Transverse colon (tissue), 4 donors: ENCODE measurements around the gene IGF2BP2. TPM values are rescaled to one million over a fixed set of nuclear protein-coding genes. Genes with fewer than 3 reads are reported as not detected.

Experiments
- DNase-seq: peaks from one replicate; pipeline ENCODE4 v3.0.0-alpha.2; 2019
- H3K27ac ChIP-seq, 4 donors: fragments of 200-600 bp; sonication (generic); 2 replicates each; pipeline ENCODE4 v1.5.1; 2016 to 2018; ENCODE audit warnings: inconsistent platforms in 4 of 4
- H3K27me3 ChIP-seq: fragments of 200-600 bp; sonication (generic); 2 replicates; pipeline ENCODE4 v1.5.1; 2017; ENCODE audit warnings: inconsistent platforms
- H3K36me3 ChIP-seq, 4 donors: fragments of 200-600 bp; sonication (generic); 2 replicates each; pipeline ENCODE4 v1.5.1; 2017 to 2019; ENCODE audit warnings: inconsistent platforms in 4 of 4
- H3K4me1 ChIP-seq, 4 donors: fragments of 200-600 bp; sonication (generic); 2 replicates each; pipeline ENCODE4 v1.5.1; 2017 to 2020; ENCODE audit warnings: inconsistent platforms in 4 of 4
- H3K4me3 ChIP-seq, 4 donors: fragments of 200-600 bp; sonication (generic); 1 replicate in 1 of 4; 2 replicates in 3 of 4; pipeline versions ENCODE4 v1.5.1 to v1.6.1; 2017 to 2019; ENCODE audit warnings: inconsistent platforms in 4 of 4
- H3K9me3 ChIP-seq, 2 donors: fragments of 200-600 bp; sonication (generic); 2 replicates each; pipeline ENCODE4 v1.5.1; 2017 to 2019; ENCODE audit warnings: inconsistent platforms in 2 of 2
- EP300 ChIP-seq: sonication (generic); formaldehyde crosslinking; IDR thresholded peaks from one replicate; pipeline ENCODE4 v1.6.1; 2017; ENCODE audit warnings: antibody characterized with exemption, low read depth
- POLR2A ChIP-seq: fragments of 450-650 bp; IDR thresholded peaks from one replicate; pipeline ENCODE4 v1.6.1; 2016; ENCODE audit warnings: antibody characterized with exemption, mild to moderate bottlenecking, moderate library complexity
- POLR2AphosphoS5 ChIP-seq, 3 donors: sonication (generic); formaldehyde crosslinking; IDR thresholded peaks; one replicate each; pipeline ENCODE4 v1.6.1; 2016; ENCODE audit warnings: antibody characterized with exemption in 3 of 3
- WGBS, 2 donors: methylation state at CpG; one replicate each; pipeline ENCODE4 v1.1.5; 2018; ENCODE audit warnings: low coverage in 1 of 2; 5-methylcytosine and 5-hydroxymethylcytosine counted together
- in situ Hi-C, 4 donors: fragments of 200-750 bp; cut with MboI; loops; one replicate each; pipeline versions ENCODE4 v1.15.0 to v1.15.1; 2017; ENCODE audit warnings: low sequenced_read_pairs in 3 of 4, low pct_ligation_motif_present in 1 of 4, low pct_unique_long_range_greater_than_20kb in 1 of 4
- intact Hi-C: fragments of 100-400 bp; cut with DNase I; formaldehyde crosslinking; loops from one replicate; pipeline ENCODE4 v1.15.1; 2023; ENCODE audit warnings: low total_unique reads
- small RNA-seq, 4 donors: library from RNA; depleted of rRNA; stranded (forward); fragments of <200 nt; gene quantifications; one replicate each; pipeline ENCODE3, GENCODE V24; 2016
- total RNA-seq, 4 donors: library from RNA; depleted of rRNA; stranded (reverse); fragments of >200 nt; gene quantifications; one replicate each; pipeline ENCODE4 v1.1.0, GENCODE V29; 2016
- TF ChIP-seq, protein P1 (sequence below), 5 experiments: fragments of 200-600 bp in 3 of 5; fragments of 450-650 bp in 2 of 5; sonication (generic) in 3 of 5; IDR thresholded peaks; 1 replicate in 2 of 5; 2 replicates in 3 of 5; pipeline ENCODE4 v1.5.1; 2016 to 2017; ENCODE audit warnings: antibody characterized with exemption in 5 of 5, inconsistent platforms in 3 of 5, mild to moderate bottlenecking in 2 of 5, moderate library complexity in 1 of 5

The IGF2BP2 gene
- total RNA-seq, 4 donors from 2014 or later, result 51.3 to 179 (median 82.9) TPM

DNA sequence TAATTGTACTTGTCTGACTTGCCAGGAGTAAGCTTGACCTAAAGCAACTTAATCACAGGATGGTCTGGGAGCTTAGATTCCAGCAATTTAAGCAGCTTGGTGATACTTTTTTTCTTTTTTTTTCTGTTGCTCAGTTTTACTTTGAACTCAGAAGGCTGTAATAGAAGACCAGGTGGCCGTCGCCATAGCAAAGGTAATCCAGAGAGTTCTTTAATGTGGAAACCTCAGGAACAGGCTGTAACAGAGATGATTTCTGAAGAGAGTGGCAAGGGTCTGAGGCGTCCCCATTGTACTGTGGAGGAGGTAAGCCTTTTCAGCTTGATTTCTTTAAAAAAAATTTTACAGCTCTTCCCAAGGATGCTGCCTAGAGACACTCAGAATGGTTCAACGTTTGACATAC, 218.6 kb downstream of the IGF2BP2 start:
- Histone ChIP-seq H3K36me3 (peaks cover 0 to 74% (median 32%) of the 10 kb centered on the region in 4 donors), H3K4me3 (no peak overlapping the region), H3K9me3 (no peaks in the 10 kb centered on the region), H3K4me1 (no peaks in the 10 kb centered on the region), H3K27ac (no peak overlapping the region), H3K27me3 (no peaks in the 10 kb centered on the region)
- no peak for DNase-seq
- intact Hi-C loops (loop anchor here (10.0 kb wide), 1 partner anchor 1539 kb away; no protein-coding TSS in a partner anchor), in situ Hi-C loops (no loop called here)
- TF ChIP-seq EP300, result no peak
- TF ChIP-seq, protein P1, sequence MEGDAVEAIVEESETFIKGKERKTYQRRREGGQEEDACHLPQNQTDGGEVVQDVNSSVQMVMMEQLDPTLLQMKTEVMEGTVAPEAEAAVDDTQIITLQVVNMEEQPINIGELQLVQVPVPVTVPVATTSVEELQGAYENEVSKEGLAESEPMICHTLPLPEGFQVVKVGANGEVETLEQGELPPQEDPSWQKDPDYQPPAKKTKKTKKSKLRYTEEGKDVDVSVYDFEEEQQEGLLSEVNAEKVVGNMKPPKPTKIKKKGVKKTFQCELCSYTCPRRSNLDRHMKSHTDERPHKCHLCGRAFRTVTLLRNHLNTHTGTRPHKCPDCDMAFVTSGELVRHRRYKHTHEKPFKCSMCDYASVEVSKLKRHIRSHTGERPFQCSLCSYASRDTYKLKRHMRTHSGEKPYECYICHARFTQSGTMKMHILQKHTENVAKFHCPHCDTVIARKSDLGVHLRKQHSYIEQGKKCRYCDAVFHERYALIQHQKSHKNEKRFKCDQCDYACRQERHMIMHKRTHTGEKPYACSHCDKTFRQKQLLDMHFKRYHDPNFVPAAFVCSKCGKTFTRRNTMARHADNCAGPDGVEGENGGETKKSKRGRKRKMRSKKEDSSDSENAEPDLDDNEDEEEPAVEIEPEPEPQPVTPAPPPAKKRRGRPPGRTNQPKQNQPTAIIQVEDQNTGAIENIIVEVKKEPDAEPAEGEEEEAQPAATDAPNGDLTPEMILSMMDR (IDR thresholded peaks at IDR 0.05), result no peak
- no peak for TF ChIP-seq POLR2A
- no peak for TF ChIP-seq POLR2AphosphoS5 (IDR thresholded peaks at IDR 0.05)
- WGBS, 2 donors, result 87 to 94% methylated on average over 3 to 4 of the region's 4 CpGs

DNA sequence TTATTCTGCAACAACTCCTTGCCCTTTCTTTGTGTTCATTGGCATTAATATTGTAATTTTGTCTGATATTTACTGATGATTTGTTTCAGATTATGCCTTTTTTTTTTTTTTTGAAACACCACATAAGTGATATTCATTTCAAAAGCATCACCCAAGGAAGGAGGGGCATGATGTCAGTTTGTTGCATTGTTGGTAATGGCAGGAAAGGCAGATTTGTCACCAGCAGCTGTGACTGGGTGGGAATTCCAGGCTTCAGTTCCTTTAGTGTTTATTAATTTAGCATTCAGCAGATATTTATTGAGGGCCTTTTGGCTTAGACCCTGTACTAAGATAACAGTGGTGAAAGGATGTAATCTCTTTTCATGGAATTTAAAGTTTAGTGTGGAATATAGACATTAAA, 219.3 kb downstream of the IGF2BP2 start:
- H3K36me3 ChIP-seq, result peaks cover 0 to 74% (median 30%) of the 10 kb centered on the region in 4 donors
- no peak overlapping the region for H3K4me3 ChIP-seq
- no peaks in the 10 kb centered on the region for H3K9me3 ChIP-seq
- H3K4me1 ChIP-seq, result no peaks in the 10 kb centered on the region
- no peak overlapping the region for H3K27ac ChIP-seq
- H3K27me3 ChIP-seq, result no peaks in the 10 kb centered on the region
- TF ChIP-seq, protein P1 (IDR thresholded peaks at IDR 0.05), result no peak
- TF ChIP-seq POLR2AphosphoS5 (IDR thresholded peaks at IDR 0.05) (no peak), POLR2A (no peak), EP300 (no peak)
- no peak for DNase-seq
- in situ Hi-C loops, result no loop called here
- intact Hi-C loops, result loop anchor here (10.0 kb wide), 1 partner anchor 1539 kb away; no protein-coding TSS in a partner anchor

DNA sequence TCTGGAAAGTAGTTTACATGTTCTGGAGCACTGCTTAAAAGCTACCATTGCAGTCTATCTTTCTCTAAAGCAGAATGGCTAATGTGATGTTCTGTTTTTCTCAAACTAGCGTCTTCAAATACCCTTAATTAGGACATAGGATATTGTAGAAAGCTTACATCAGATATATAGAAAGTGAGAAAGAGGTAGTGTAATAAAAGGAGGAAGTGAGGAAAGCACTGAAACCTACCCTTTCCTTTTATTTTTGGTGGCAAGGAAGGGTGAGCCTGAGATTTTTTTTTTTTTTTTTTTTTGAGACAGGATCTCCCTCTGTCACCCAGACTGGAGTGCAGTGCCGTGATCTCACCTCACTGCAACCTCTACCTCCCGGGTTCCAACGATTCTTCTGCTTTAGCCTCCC, 229.3 kb downstream of the IGF2BP2 start:
- no peaks in the 10 kb centered on the region for H3K9me3 ChIP-seq
- H3K27me3 ChIP-seq, result no peaks in the 10 kb centered on the region
- WGBS, 2 donors, result 68 to 85% methylated on average over 4 of the region's 4 CpGs
- TF ChIP-seq, protein P1 (IDR thresholded peaks at IDR 0.05), result no peak
- TF ChIP-seq POLR2AphosphoS5 (IDR thresholded peaks at IDR 0.05) (no peak), EP300 (no peak), POLR2A (no peak)
- H3K4me3 ChIP-seq, result no peak overlapping the region
- peaks cover 0 to 39% (median 11%) of the 10 kb centered on the region in 4 donors for H3K36me3 ChIP-seq
- in situ Hi-C loops (no loop called here), intact Hi-C loops (no loop called here)
- H3K4me1 ChIP-seq, result no peaks in the 10 kb centered on the region
- no peak for DNase-seq
- no peak overlapping the region for H3K27ac ChIP-seq

DNA sequence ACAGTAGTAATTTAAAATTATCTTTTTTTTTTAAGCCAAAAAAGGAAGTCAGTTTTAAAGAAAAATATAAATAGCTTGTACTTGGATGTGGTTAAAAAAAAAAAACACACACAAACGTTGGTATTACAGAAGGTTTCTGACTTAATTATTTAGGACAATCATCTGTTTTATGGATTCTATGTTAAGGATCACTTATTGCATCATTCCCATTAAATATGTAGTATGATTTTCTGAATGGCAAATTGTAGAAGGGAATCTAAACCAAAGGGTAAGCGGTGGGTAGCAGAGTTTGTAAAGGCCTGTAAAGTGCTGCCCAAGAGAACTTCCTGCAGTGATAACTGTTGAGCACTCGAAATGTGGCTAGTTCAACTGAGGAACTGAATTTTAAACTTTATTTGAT, 230.8 kb downstream of the IGF2BP2 start:
- H3K9me3 ChIP-seq, result no peaks in the 10 kb centered on the region
- intact Hi-C loops, result no loop called here
- no peaks in the 10 kb centered on the region for H3K27me3 ChIP-seq
- H3K4me1 ChIP-seq, result peaks cover 0 to 7% (median under 1%) of the 10 kb centered on the region in 4 donors
- TF ChIP-seq POLR2A (no peak), EP300 (no peak), POLR2AphosphoS5 (IDR thresholded peaks at IDR 0.05) (no peak)
- TF ChIP-seq, protein P1 (IDR thresholded peaks at IDR 0.05), result no peak
- no peak overlapping the region for H3K4me3 ChIP-seq
- WGBS, 2 donors, result 69 to 71% methylated on average over 3 of the region's 3 CpGs
- no peak for DNase-seq
- in situ Hi-C loops, result no loop called here
- H3K27ac ChIP-seq, result no peak overlapping the region
- peaks cover 0 to 28% (median 9%) of the 10 kb centered on the region in 4 donors for H3K36me3 ChIP-seq

Small RNA genes within 50 kb of the gene (small RNA-seq; reads per million reads assigned to genes)
- gene AC133473.1, result 0 reads per million in 4 donors
- 0 reads per million in 4 donors for gene MIR548AQ

Other genes with a start within 250 kb of the IGF2BP2 start
- gene SENP2, start 238.7 kb downstream of the IGF2BP2 start, total RNA-seq, result 10 to 100 TPM in 3 of 4 donors, 1 to 10 TPM in 1; 4.0 to 28.4 (median 18.4) TPM
- gene TRA2B, start 113.0 kb upstream of the IGF2BP2 start, total RNA-seq, result 100 to 1,000 TPM in 2 of 4 donors, 10 to 100 TPM in 2; 69.1 to 154 (median 92.6) TPM